OCI-LY1 (cell line): ENCODE results near the gene KLHL6.

Experiments
- CTCF ChIP-seq: fragments of 200-600 bp; sonication (generic), shearing (Covaris generic); IDR thresholded peaks from 2 replicates; pipeline ENCODE4 v1.5.1; 2017; ENCODE audit warnings: mild to moderate bottlenecking, antibody characterized with exemption, low read length, moderate library complexity, mixed read lengths
- EZH2 ChIP-seq: fragments of 200-600 bp; sonication (generic), shearing (Covaris generic); IDR thresholded peaks from 2 replicates; pipeline ENCODE4 v1.8.0; 2017; ENCODE audit warnings: borderline replicate concordance, mixed run types, mild to moderate bottlenecking, antibody characterized with exemption, low read length, moderate library complexity, mixed read lengths

- TF ChIP-seq CTCF (no peak), EZH2 (no peak)
Observed at GRCh38 chr3:183582161-183582560, 26.7 kb upstream of the KLHL6 start.
